Skeletal muscle tissue (tissue), 4 donors: Measurements from ENCODE around the gene TMEM114. TPM values are rescaled to one million over a fixed set of nuclear protein-coding genes. Genes with fewer than 3 reads are reported as not detected.

Experiments used
- H3K27ac ChIP-seq: one replicate; pipeline ENCODE4 v1.7.0; 2013; ENCODE audit warnings: mild to moderate bottlenecking, low read depth, low read length, inconsistent platforms
- H3K27me3 ChIP-seq, 3 donors: one replicate each; pipeline ENCODE4 v1.7.0; 2013; ENCODE audit warnings: low read length in 3 of 3; ENCODE audit not compliant: control insufficient read depth in 3 of 3, insufficient read depth in 3 of 3
- H3K36me3 ChIP-seq, 3 donors: one replicate each; pipeline ENCODE4 v1.7.0; 2013; ENCODE audit warnings: low read length in 3 of 3; ENCODE audit not compliant: control insufficient read depth in 3 of 3, insufficient read depth in 3 of 3
- H3K4me1 ChIP-seq, 3 donors: one replicate each; pipeline ENCODE4 v1.7.0; 2013; ENCODE audit warnings: low read length in 3 of 3, mild to moderate bottlenecking in 3 of 3; ENCODE audit not compliant: control insufficient read depth in 3 of 3, insufficient read depth in 3 of 3
- H3K4me3 ChIP-seq, 3 donors: one replicate each; pipeline ENCODE4 v1.7.0; 2013; ENCODE audit warnings: low read length in 3 of 3
- H3K9ac ChIP-seq, 3 donors: one replicate each; pipeline ENCODE4 v1.7.0; 2013; ENCODE audit warnings: low read length in 3 of 3, mild to moderate bottlenecking in 3 of 3, moderate library complexity in 2 of 3, low read depth in 1 of 3
- H3K9me3 ChIP-seq, 3 donors: one replicate each; pipeline ENCODE4 v1.7.0; 2013; ENCODE audit warnings: low read length in 3 of 3; ENCODE audit not compliant: control insufficient read depth in 3 of 3
- total RNA-seq: library from RNA; depleted of rRNA; stranded (reverse); fragments of >200 nt; gene quantifications from one replicate; pipeline ENCODE4 v1.2.3, GENCODE V29; 2014
- donor health status: Osteomylitis.

TMEM114 gene
- total RNA-seq, 1 donor from 2014 or later: not detected

GRCh38 chr16:8611886-8612600 is 21.7 kb upstream of the TMEM114 start:
- H3K9me3 ChIP-seq: no peaks in the 10 kb centered on the region
- no peak overlapping the region for H3K27ac ChIP-seq
- H3K27me3 ChIP-seq: peaks cover 4 to 24% (median 9%) of the 10 kb centered on the region in 3 donors
- H3K36me3 ChIP-seq: no peaks in the 10 kb centered on the region
- no peak overlapping the region for H3K9ac ChIP-seq
- H3K4me3 ChIP-seq: no peak overlapping the region
- H3K4me1 ChIP-seq: no peaks in the 10 kb centered on the region

DNA sequence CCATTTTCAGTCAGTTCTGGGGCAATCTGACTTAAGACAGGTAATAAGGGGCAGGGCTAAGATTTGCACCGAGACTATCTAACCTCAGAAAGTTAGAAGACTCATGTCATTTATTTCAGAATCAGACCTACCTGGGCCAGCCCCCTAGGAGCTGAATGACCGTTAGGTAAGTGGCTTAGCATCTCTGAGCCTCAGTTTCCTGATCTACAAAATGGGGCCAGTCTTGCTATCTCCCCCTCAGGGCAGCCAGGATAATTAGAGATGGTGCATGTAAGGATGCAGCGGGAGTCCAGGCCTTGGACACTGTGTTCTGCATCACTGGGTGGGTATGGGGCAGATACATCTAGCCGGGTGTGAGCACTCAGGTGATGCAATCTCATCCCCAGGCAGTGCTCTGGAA is 20.8 kb upstream of the TMEM114 start:
- Histone ChIP-seq H3K9ac (no peak overlapping the region), H3K27me3 (peaks cover 4 to 24% (median 6%) of the 10 kb centered on the region in 3 donors), H3K36me3 (no peaks in the 10 kb centered on the region), H3K4me3 (no peak overlapping the region), H3K27ac (no peak overlapping the region), H3K9me3 (no peaks in the 10 kb centered on the region), H3K4me1 (no peaks in the 10 kb centered on the region)

GRCh38 chr16:8607214-8607613 is 16.9 kb upstream of the TMEM114 start:
- H3K36me3 ChIP-seq: no peaks in the 10 kb centered on the region
- no peak overlapping the region for H3K4me3 ChIP-seq
- peaks cover 0 to 4% (median 0%) of the 10 kb centered on the region in 3 donors for H3K9me3 ChIP-seq
- no peak overlapping the region for H3K9ac ChIP-seq
- H3K27ac ChIP-seq: no peak overlapping the region
- H3K4me1 ChIP-seq: no peaks in the 10 kb centered on the region
- H3K27me3 ChIP-seq: peaks cover 3 to 21% (median 4%) of the 10 kb centered on the region in 3 donors

DNA sequence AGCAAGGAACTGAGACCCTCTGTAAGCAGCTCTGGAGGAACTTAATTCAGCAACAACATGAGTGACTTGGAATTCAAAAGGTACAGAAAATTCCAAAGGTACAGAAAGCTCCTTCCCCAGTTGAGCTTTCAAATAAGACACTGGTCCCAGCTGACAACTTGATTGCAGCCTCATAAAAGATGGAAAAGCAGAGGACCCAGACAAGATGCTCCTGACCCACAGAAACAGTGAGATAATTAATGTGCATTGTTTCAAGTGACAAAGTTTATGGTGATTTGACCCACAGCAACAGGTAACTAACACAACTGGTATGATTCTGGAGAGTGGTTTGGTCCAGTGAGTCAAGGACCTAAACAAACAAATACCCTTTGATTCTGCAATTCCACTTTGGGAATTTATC is 15.2 kb upstream of the TMEM114 start:
- no peaks in the 10 kb centered on the region for H3K36me3 ChIP-seq
- no peak overlapping the region for H3K27ac ChIP-seq
- H3K9me3 ChIP-seq: peaks cover 0 to 4% (median 4%) of the 10 kb centered on the region in 3 donors
- no peak overlapping the region for H3K4me3 ChIP-seq
- no peaks in the 10 kb centered on the region for H3K4me1 ChIP-seq
- no peak overlapping the region for H3K9ac ChIP-seq
- H3K27me3 ChIP-seq: peaks cover 3 to 16% (median 4%) of the 10 kb centered on the region in 3 donors

GRCh38 chr16:8600144-8600775 is 9.9 kb upstream of the TMEM114 start:
- H3K9ac ChIP-seq: no peak overlapping the region
- H3K27me3 ChIP-seq: peaks cover 0 to 3% (median 0%) of the 10 kb centered on the region in 3 donors
- no peaks in the 10 kb centered on the region for H3K36me3 ChIP-seq
- H3K4me1 ChIP-seq: no peaks in the 10 kb centered on the region
- H3K9me3 ChIP-seq: peaks cover 4 to 12% (median 6%) of the 10 kb centered on the region in 3 donors
- no peak overlapping the region for H3K27ac ChIP-seq
- no peak overlapping the region for H3K4me3 ChIP-seq

DNA sequence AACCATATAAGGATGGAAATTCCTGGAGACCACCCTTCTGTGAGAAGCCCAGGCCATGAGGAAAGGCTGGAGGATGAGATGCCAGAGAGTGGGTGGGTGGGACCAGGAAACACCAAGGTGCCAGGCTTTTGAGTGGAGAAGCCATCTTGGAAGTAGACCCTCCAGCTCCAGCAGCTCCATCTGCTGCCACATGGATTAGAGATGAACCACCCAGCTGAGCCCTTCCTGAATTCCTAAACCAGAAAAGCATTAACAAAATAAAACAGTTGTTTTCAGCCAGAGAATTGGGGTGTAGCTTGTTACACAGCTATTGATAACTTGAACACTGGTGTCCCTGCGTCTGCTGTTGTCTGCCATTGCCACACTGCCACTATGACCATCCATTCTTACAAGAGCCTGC is 6.3 kb upstream of the TMEM114 start:
- H3K9ac ChIP-seq: no peak overlapping the region
- H3K36me3 ChIP-seq: no peaks in the 10 kb centered on the region
- H3K9me3 ChIP-seq: peaks cover 0 to 8% (median 6%) of the 10 kb centered on the region in 3 donors
- no peaks in the 10 kb centered on the region for H3K4me1 ChIP-seq
- H3K4me3 ChIP-seq: no peak overlapping the region
- H3K27me3 ChIP-seq: peaks cover 3 to 6% (median 5%) of the 10 kb centered on the region in 3 donors
- H3K27ac ChIP-seq: no peak overlapping the region

- no peaks in the 10 kb centered on the region for H3K4me1 ChIP-seq
- H3K4me3 ChIP-seq: no peak overlapping the region
- H3K36me3 ChIP-seq: no peaks in the 10 kb centered on the region
- H3K9me3 ChIP-seq: peaks cover 0 to 8% (median 6%) of the 10 kb centered on the region in 3 donors
- H3K27ac ChIP-seq: no peak overlapping the region
- no peak overlapping the region for H3K9ac ChIP-seq
- H3K27me3 ChIP-seq: peaks cover 6 to 14% (median 9%) of the 10 kb centered on the region in 3 donors
Observed at GRCh38 chr16:8595783-8596182, 5.5 kb upstream of the TMEM114 start.

GRCh38 chr16:8594149-8594666 is 3.9 kb upstream of the TMEM114 start:
- peaks cover 0 to 8% (median 6%) of the 10 kb centered on the region in 3 donors for H3K9me3 ChIP-seq
- H3K27me3 ChIP-seq: peaks cover 21 to 30% (median 22%) of the 10 kb centered on the region in 3 donors
- H3K27ac ChIP-seq: no peak overlapping the region

DNA sequence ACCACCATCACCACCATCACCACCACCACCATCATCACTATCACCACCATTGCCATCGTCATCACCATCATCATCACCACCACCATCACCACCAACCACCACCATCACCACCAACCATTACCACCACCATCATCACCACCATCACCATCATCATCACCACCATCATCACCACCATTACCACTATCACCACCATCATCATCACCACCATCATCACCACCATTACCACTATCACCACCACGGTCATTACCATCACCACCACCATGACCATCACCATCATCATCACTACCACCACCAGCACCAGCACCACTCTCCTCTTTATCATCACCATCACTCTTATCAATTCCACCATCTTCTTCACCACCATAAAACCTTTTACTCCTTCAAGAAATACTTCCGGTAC is 1.1 kb upstream of the TMEM114 start:
- Histone ChIP-seq H3K9ac (no peak overlapping the region), H3K9me3 (peaks cover 0 to 2% (median 2%) of the 10 kb centered on the region in 3 donors), H3K27me3 (peaks cover 32 to 45% (median 43%) of the 10 kb centered on the region in 3 donors), H3K36me3 (no peaks in the 10 kb centered on the region), H3K4me1 (peaks cover 0 to 10% (median 7%) of the 10 kb centered on the region in 3 donors), H3K4me3 (no peak overlapping the region), H3K27ac (no peak overlapping the region)

More at GRCh38 chr16:8594149-8594666, 3.9 kb upstream of the TMEM114 start:
- Histone ChIP-seq H3K4me3 (no peak overlapping the region), H3K36me3 (no peaks in the 10 kb centered on the region), H3K4me1 (peaks cover 0 to 8% (median 7%) of the 10 kb centered on the region in 3 donors), H3K9ac (no peak overlapping the region)

DNA sequence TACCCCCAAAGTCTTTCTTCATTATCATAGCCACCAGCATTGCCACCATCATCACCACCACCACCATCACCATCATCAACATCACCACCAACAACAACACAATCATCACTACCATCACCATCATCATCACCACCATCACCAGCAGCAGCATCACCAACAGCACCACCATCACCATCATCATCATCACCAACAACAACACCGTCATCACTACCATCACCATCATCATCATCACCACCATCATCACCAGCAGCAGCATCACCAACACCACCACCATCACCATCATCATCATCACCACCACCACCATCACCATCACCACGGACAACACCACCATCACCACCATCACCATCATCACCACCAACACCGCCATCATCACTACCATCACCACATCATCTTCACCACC is 500 bp upstream of the TMEM114 start:
- Histone ChIP-seq H3K9me3 (no peaks in the 10 kb centered on the region), H3K27me3 (peaks cover 32 to 45% (median 43%) of the 10 kb centered on the region in 3 donors), H3K4me1 (peaks cover 0 to 10% (median 7%) of the 10 kb centered on the region in 3 donors), H3K27ac (no peak overlapping the region), H3K4me3 (no peak overlapping the region), H3K36me3 (no peaks in the 10 kb centered on the region), H3K9ac (no peak overlapping the region)
